NCI-H128 (cell line): Measurements from ENCODE around the gene SELENOF.
"Not testable (repeated sequence)": the region's sequence is repeated elsewhere in the genome, so short reads cannot be mapped to it uniquely, and the experiment has no call there.

ENCODE experiments used
- DNase-seq: peaks from one replicate; lab custom pipeline; 2025; ENCODE audit not compliant: unreplicated experiment; lab: John Stamatoyannopoulos, UW

The SELENOF gene

DNA sequence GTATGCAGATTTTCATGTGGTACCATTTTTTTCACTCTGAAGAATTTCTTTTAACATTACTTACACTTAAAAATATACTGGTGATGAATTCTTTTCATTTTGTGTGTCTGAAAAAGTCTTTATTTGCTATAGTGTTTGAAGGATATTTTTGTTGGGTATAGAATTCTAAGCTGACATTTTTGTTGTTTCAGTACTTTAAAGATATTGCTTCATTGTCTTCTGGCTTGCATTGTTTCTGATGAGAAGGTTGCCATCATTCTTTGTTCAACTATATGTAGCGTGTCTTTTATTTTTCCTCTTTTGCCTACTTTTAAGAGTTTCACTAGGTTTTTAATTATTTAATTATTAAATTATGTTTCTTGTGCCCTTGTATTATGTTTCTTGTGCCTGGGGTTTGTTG is 8.5 kb upstream of the SELENOF start:
- DNase-seq = no peak

DNA sequence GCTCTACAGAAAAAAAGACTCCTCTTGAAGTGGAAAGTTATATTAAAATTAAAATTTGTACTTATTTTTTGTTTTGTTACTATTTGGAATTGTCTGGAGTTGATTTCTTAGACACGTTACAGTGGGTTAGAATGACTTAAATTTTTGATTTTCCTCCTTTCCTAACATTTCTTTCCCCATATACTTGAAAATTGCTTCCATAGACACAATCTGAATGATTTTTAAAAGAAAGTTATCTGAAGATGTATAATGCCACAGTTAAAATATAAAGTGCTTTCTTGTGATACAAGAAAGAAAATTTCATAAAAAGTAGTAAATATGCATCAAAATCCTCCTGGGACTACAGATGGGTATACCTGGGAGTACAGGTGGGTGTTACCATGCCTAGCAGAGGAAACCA is 2.8 kb upstream of the SELENOF start:
- DNase-seq = no peak

DNA sequence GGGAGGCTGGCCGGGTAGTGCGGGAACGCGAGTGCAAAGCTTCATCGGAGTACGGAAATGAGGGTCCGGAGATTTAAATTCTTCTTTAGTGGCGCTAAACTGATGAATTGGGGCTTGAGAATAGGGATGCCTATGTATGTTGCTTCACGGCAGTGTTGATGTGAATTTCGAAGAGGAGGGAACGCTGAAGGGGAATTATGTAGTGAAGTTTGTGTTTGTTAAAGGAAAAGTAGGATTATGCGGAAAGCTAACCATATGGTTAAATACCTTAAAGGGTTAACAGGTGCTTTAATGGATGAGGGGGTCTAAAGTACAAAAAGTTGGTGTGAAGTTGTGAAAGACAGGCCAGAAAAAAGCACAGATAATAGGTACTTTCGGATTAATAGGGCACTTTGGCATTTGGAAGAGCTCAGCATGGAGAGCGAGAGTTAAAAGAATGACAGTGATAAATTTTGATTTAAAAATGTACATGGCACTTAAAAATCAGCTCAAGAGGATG is 1.9 kb upstream of the SELENOF start:
- no peak for DNase-seq

DNA sequence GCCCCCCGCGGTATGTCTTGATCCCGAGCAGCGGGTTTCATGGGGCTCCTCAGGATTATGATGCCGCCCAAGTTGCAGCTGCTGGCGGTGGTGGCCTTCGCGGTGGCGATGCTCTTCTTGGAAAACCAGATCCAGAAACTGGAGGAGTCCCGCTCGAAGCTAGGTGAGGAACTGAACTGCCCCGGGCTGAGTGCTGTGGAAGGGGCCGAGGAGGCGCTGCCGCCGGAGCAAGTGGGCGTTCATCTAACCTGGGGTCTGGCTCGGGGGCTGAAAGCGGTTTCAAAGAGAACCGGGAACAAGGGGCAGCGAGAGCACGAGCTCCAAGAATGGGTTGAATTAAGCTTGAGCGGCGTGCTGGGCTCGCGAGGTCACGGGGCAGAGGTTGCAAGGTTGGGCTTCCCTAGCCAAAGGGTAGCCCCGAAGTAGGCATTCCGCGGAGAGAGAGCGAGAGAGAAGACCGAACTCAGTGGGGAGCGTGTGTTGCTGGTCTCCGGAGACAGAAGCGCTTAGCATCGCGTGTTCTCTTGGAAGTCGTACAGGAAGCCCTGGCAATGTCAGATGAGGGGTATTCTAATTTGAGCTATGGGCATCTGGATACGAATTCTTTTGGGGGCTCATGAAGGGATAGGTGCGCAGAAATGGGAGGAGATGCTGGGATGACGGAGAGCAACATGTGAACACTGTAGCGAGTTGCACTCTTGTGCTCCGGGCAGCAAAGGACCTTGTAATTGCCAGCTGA is 1.2 kb upstream of the SELENOF start:
- peak; percentile 40 for DNase-seq

DNA sequence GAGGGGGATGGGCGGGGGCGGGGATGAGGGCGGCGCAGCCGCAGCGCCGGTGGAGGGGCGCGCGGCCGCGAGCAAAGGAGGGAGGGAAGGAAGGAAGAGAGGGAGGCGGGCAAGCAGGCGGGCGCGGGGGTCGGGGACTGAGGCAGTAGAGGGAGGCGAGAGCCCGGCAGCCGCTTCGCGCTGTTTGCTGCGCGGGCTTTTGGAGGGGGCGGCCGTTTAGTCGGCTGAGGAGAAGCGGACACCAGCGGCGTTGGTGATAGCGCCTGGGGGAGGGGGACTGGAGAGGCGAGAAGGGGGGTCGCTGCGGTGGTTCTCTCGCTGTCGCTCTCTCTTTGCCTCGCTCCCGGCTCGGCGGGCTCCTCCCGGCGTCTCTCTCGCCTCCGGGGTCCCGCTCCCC is 673 bp upstream of the SELENOF start, which contains the start of gene HS2ST1:
TSS of gene HS2ST1 (plus strand) at position 35 of the 397 bp plus-strand sequence.
- DNase-seq = no peak

DNA sequence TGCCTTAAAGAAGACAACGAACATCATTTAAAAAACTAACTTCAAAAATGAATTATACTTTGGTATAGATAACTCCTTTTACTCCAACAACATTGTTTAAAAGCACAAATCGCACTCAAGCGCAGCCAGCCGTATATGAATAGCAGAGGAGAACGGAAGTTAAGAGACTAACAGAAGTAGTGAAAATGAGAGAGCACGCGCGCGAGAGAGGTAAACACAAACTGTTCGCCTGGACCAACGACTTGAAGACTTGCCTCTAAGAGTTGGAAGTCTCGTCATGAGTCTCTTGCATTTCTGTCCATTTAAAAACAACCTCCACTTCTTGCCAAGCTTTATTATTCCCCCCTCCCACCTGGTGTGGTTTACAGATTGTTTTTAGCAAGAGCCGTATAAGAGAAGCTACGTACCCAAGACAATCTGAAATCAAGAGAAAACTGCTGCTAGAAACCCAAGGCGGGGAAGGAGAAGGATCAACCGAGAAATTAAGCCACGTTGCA is 479 bp downstream of the SELENOF start:
- peak; percentile 16 for DNase-seq

DNA sequence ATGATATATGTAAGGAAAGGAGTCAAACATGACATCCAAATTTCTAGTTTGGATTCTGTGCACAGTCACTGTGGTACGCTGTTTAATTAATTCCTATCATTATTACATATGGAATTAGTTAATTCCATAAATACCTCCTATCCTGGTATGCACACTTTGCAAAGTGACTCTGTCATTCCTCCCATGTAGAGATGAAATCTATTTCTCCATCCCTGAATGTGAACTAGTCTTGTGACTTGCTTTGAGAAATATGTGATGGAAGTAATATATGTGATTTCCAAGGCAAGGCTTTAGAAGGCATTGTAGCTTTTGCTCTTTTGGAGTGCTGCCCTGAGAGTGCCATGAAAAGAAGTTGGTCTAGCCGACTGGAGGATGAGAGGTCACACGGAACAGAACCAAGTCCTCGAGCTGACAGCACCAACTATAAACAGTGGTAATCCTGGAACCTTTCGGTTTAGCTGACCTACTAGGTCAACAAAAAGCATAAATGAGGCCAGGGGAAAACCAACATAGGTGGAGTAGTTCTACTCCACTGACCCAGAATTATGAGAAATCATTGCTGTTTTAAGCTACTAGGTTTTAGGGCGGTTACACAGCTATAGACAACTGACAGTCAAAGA is 1.5 kb downstream of the SELENOF start:
- no peak for DNase-seq

DNA sequence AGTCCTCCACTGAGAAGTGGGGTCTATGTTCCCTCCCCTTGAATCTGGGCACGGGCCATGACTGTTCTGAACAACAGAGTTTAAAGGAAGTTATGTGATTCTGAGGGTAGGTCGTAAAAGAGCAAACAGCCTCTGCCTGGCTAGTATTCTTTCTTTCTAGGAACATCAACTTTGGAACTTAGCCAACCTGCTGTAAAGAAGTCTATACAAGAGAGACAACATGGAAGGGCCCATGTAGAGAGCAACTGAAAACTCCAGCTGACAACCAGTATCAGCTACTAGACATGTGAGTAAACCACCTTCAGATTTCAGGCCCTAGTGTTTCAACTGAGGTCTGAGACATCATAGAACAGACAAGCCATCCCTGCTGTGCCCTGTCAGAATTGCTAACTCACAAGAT is 7.5 kb downstream of the SELENOF start:
- DNase-seq = no peak

DNA sequence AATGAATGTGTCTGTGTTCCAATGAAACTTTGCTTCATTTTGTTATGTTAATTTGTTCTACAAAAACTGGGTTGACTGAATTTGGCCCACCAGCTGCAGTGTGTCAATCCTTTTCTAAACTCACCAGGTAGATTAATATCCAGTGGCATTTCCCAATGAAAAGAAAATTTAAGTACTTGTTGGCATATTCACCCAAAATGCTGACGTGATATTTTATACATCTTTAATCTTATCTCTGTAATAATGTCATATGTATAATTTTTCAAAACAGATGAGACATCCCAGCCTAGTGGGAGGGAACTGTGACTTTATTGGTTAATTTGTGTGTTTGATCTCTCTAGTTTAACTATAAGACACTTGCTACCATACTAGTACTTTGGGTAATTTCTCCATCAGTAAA is 8.1 kb downstream of the SELENOF start:
- DNase-seq = no peak

DNA sequence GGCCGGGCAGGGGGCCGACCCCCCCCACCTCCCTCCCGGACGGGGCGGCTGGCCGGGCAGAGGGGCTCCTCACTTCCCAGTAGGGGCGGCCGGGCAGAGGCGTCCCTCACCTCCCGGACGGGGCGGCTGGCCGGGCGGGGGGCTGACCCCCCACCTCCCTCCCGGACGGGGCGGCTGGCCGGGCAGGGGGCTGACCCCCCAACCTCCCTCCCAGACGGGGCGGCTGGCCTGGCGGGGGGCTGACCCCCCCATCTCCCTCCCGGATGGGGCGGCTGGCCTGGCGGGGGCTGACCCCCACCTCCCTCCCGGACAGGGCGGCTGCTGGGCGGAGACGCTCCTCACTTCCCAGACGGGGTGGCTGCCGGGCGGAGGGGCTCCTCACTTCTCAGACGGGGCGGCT is 14.5 kb downstream of the SELENOF start:
- DNase-seq = not testable (repeated sequence)

DNA sequence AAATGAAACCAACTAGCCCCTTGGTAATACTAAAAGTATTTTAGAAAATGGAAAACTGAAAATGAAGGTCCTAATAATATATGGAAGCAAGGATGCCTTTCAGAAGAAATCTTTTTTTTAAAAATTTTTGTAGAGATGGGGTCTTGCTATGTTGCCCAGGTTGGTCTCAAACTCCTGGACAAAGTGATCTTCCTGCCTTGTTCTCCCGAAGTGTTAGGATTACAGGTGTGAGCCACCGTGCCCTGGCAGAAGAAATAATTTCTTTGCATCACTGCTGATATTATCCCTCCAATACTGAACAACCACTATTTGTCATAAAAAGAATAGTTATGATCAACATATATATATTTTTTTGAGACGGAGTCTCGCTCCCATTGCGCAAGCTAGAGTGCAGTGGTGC is 25.6 kb downstream of the SELENOF start:
- DNase-seq = no peak

DNA sequence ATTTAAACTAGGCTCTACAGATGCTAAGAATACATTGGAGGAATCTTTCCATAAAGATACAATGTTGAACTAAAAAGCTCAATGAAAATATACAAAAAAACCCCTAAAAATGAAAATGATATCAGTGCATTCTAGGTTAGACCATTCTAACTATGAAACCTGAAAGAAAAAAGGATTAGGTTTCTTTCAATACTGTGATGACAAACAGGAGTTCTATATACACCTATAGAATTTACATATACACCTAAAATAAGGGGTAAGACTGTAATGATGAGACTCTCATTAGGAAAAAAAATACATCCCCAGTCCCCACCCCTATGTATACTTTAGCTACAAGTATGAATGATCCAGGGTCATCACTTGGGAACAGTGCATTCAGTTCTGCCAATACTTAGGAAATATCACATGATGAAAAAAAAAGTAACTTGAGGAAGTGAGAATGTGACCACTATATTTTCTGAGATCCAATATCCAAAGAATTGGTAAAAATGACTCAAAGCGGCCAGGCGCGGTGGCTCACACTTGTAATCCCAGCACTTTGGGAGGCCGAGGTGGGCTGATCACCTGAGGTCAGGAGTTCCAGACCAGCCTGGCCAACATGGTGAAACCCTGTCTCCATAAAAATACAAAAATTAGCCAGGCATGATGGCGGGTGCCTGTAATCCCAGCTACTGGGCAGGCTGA is 26.3 kb downstream of the SELENOF start:
- DNase-seq = no peak

DNA sequence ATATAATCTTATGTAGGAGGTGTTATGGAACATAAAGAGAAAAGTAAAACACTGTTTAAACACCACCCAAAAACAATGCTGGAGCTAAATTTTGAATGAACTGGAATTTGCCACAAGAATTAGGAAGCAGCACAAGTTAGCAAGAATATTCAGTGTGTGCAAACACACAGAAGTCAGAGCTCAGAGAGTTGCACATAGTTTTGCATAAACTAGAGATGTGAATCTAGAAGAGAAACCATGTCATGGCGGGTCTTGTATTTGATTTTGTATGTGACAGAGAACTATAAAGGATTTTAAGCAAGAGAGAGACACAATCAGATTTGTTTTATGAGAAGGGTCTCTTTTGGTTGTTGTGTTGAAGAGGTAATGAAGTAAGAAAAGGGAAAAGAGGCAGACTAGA is 38.2 kb downstream of the SELENOF start:
- DNase-seq = no peak

DNA sequence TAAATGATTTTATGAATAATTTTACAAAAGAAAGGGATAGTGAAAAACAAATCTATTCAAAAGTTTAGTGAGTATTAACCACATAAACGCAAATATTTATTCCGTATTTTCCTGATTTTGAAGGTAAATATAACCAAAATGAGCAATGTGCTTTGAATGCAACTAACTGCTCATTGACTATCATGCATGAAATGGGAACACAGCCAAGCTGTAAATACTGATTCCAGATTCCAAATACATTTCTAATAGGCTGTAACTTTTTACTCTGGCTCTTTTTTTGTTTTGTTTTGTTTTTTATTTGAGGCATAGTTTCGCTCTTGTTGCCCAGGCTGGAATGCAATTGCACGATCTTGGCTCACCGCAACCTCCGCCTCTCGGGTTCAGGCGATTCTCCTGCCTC is 41.8 kb downstream of the SELENOF start:
- DNase-seq = no peak

DNA sequence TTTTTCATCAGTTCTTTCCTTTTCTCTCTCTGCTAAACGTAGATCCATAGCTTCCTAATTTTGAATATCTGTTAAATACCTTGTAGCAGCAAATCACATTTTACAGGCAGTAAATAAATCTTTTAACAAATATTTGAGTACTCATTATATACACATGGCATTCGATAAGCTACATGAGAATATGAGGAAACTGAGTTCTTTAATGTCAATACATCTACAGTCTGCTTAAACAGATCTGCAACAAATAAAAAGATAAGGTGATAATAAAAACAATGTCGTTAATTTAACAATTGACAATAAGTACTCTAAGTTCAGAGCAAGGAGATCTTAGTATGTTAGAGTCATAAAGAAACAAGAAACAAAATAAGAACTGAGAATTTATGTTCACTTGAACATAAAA is 42.9 kb downstream of the SELENOF start:
- no peak for DNase-seq

DNA sequence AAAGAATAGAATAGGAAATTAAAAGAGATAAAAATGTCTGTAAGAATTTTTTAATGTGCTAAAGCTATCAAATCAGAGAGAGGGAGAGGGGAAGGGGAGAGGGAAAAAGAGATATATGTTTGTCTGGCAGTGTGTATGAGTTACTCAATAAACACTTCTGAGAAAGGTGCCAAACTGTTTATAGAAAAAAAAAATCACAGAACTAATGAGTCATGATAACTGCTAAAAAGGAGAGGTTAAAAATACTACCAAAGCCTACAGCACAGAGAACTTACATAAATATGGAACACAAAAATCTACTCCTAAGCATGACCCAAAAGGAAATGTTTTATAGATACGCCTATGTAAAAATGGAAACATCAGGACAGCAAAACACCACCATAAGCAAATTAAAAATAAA is 45.4 kb downstream of the SELENOF start:
- no peak for DNase-seq

DNA sequence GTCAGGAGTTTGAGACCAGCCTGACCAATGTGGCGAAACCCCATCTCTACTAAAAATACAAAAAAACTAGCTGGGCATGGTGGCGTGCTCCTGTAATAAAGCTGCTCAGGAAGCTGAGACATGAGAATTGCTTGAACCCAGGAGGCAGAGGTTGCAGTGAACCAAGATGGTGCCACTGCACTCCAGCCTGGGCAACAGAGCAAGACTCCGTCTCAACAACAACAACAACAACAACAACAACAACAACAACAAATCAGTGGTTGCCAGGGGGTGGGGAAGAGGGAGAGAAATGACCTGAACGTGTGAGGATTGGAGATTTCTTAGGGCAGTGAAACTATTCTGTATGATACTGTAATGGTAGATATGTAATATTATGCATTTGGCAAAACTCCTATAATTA is 46.6 kb downstream of the SELENOF start:
- not testable (repeated sequence) for DNase-seq

DNA sequence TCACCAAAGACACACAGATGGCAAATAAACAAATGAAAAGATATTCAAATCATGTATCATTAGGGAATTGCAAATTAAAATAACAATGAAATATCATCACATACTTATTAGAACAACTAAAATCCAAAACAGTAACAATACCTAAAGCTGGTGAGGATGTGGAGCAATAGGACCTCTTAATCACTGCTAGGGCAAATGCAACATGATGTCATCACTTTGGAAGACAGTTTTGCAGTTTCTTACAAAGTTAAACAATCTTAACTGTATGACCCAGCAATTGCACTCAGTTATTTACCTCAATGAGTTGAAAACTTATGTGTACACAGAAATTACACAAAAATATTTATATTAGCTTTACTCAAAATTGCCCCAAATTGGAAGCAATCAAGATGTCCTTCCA is 47.3 kb downstream of the SELENOF start:
- no peak for DNase-seq

DNA sequence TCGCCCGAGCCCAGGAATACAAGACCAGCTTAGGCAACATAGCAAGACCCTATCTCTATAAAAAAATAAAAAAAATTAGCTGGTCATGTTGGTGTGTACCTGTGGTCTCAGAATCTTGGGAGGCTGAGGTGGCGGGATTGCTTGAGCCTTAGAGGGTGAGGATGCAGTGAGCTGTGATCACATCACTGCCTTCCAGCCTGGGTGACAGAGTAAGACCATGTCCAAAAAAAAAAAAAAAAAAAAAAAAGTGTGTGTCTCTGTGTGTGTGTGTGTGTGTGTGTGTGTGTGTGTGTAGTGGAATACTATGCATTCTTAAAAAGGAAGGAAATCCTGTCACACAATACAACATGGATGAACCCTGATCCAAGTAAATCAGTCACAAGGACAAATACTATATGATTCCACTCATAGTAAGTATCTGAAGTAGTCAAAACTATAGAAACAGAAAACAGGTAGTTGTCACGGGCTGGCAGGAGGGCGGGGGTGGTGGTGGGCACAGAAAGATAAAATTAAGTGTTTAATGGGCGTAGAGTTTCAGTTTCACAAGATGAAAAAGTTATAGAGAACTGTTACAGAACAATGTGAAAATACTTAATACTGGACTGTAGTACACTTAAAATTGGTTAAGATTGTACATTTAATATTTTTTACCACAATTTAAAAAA is 47.8 kb downstream of the SELENOF start:
- no peak for DNase-seq

DNA sequence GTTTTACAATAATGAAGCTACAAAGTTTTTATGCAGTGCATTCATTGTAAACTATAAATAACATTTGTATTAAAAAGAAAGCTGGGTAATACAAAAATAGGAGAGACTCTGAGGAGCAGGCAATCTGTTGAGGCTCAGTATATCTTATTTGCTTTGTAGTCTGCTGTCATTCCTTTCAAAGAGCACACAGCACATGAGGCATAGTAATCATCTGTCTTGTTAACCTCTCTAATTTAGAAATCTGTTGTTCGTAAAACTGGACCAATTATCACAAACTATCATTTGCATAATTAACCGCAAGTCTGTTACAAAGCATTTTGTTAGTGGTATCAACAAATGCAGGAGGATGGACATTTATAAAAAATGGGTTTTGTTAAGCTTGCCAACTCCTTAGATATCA is 51.0 kb downstream of the SELENOF start:
- no peak for DNase-seq

DNA sequence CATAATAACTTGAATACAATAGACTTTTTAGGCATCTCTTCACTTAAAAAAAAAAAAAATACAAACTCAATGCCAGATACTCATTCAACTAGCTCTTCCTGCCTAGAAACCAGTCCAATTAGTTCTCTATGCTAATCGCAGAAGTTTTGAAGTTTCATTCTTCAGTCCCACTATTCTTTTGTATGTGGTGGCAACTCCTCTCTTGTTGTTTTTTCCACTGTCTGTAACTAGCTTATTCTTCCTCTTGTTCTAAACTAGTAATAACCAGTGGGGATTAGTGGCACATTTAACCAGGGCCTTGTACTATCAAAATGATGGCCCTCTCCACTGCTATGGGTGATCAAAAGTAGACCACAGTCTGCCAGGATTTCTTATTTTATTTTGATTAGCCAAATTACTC is 52.5 kb downstream of the SELENOF start:
- no peak for DNase-seq
